Hepatocyte (in vitro differentiated cells): ENCODE measurements around the gene ST6GAL2. TPM values are rescaled to one million over a fixed set of nuclear protein-coding genes. Genes with fewer than 3 reads are reported as not detected.

ENCODE experiments used
- DNase-seq: peaks from one replicate; pipeline ENCODE4 v3.0.0-alpha.2; 2016; ENCODE audit warnings: low spot score
- H2AFZ ChIP-seq: fragments of 200-600 bp; sonication (generic); 2 replicates; pipeline ENCODE4 v1.6.0; 2016; ENCODE audit warnings: antibody characterized with exemption, mild to moderate bottlenecking
- H3K27ac ChIP-seq: fragments of 200-600 bp; sonication (generic); 2 replicates; pipeline ENCODE4 v1.5.1; 2016; ENCODE audit warnings: mild to moderate bottlenecking
- H3K27me3 ChIP-seq: fragments of 200-600 bp; sonication (generic); 2 replicates; pipeline ENCODE4 v1.6.1; 2016
- H3K36me3 ChIP-seq: fragments of 200-600 bp; sonication (generic); replicated peaks from 2 replicates; pipeline ENCODE4 v1.5.1; 2016; ENCODE audit warnings: low read depth; ENCODE audit not compliant: insufficient read depth
- H3K4me1 ChIP-seq: fragments of 200-600 bp; sonication (generic); 2 replicates; pipeline ENCODE4 v1.5.1; 2016; ENCODE audit warnings: mild to moderate bottlenecking, moderate library complexity; ENCODE audit not compliant: insufficient read depth
- H3K4me2 ChIP-seq: fragments of 200-600 bp; sonication (generic); 2 replicates; pipeline ENCODE4 v1.6.0; 2016
- H3K4me3 ChIP-seq: fragments of 200-600 bp; sonication (generic); 2 replicates; pipeline ENCODE4 v1.5.1; 2016; ENCODE audit warnings: mild to moderate bottlenecking
- H3K79me2 ChIP-seq: fragments of 200-600 bp; sonication (generic); 2 replicates; pipeline ENCODE4 v1.6.0; 2017; ENCODE audit warnings: mild to moderate bottlenecking
- H3K9me2 ChIP-seq: fragments of 200-600 bp; sonication (generic); replicated peaks from 2 replicates; pipeline ENCODE4 v1.6.0; 2017; ENCODE audit warnings: mild to moderate bottlenecking; ENCODE audit not compliant: insufficient read depth
- H3K9me3 ChIP-seq: fragments of 200-600 bp; sonication (generic); 2 replicates; pipeline ENCODE4 v1.5.1; 2016; ENCODE audit warnings: low read depth, mild to moderate bottlenecking
- H4K20me1 ChIP-seq: fragments of 200-600 bp; sonication (generic); 2 replicates; pipeline ENCODE4 v1.6.0; 2016; ENCODE audit warnings: mild to moderate bottlenecking; ENCODE audit not compliant: insufficient read depth, poor library complexity, severe bottlenecking
- EZH2 ChIP-seq: fragments of 200-600 bp; sonication (generic); IDR thresholded peaks from 2 replicates; pipeline ENCODE4 v1.6.1; 2016; ENCODE audit warnings: antibody characterized with exemption, mild to moderate bottlenecking, borderline replicate concordance
- EZH2phosphoT487 ChIP-seq: fragments of 200-600 bp; sonication (generic); IDR thresholded peaks from one replicate; pipeline ENCODE4 v1.6.1; 2018; ENCODE audit warnings: antibody characterized with exemption, mild to moderate bottlenecking, low read depth, moderate library complexity; ENCODE audit not compliant: unreplicated experiment, severe bottlenecking
- WGBS: methylation state at CpG from one replicate; pipeline ENCODE4 v1.1.6; 2016; ENCODE audit warnings: low lambda C conversion rate; ENCODE audit errors: missing lambda C conversion rate; 5-methylcytosine and 5-hydroxymethylcytosine counted together
- polyA plus RNA-seq: library from polyadenylated mRNA; unstranded; fragments of >200 nt; fragmentation: Nextera tagmentation; extraction: Ambion mirVana; gene quantifications from 2 replicates; pipeline ENCODE4 v1.2.1, GENCODE V29; 2016
- total RNA-seq: library from RNA; depleted of rRNA; stranded (reverse); fragments of >200 nt; gene quantifications from 2 replicates; pipeline ENCODE4 v1.2.3, GENCODE V29; 2014
- TF ChIP-seq, protein P1 (sequence below): fragments of 200-600 bp; sonication (generic); IDR thresholded peaks from 2 replicates; pipeline ENCODE4 v1.5.1; 2016; ENCODE audit warnings: antibody characterized with exemption, mild to moderate bottlenecking; ENCODE audit not compliant: poor library complexity

ST6GAL2 gene
- total and polyA plus RNA-seq, 2 experiments from 2014 or later: 3.2 to 14.4 TPM

DNA sequence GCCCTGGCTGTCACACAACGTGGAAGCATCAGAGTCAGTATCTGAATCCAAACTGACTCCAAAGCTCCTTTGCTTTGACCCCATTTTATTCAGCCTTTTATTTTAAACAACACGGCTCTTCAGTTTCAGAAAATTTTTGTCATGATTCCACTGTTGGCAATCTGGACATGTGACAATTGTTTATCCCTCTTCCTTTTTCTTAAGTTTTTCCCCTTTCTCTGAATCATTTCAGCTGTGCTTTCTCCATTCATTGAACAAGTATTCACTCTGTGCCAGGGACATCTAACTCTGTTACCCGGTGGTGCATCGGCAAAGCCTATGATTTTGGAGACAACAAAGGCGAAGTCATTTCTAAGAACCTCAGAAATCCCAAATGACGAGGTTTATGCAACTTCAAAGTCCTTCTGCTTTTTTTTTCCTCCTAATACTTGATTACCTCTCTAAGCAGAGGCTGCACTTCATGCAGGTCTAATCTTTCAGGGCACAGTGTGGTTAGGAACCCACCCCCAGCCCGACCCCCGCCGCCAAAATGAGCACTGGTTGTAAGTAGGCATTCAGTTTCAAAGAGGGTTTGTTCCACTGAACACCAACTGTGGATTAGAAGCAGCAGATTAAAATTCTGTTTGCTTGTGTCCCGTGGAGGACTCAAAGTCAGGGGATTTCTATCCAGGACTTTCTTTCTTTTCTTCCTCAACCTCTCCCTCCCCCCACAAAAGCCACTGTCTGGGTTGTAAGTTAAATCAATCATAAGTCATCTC lies 18.6 kb downstream of the ST6GAL2 start:
- DNase-seq: no peak
- Histone ChIP-seq H3K4me2 (no peak overlapping the region), H3K79me2 (no peaks in the 10 kb centered on the region), H3K4me1 (no peaks in the 10 kb centered on the region), H3K9me2 (no peaks in the 10 kb centered on the region), H3K36me3 (no peaks in the 10 kb centered on the region), H3K27me3 (no peaks in the 10 kb centered on the region), H2AFZ (no peak overlapping the region), H3K27ac (no peak overlapping the region), H4K20me1 (no peaks in the 10 kb centered on the region), H3K4me3 (no peak overlapping the region), H3K9me3 (no peaks in the 10 kb centered on the region)
- WGBS: 75% methylated on average over 10 of the region's 10 CpGs
- no peak for TF ChIP-seq EZH2
- no peak for TF ChIP-seq EZH2phosphoT487
- TF ChIP-seq, protein P1, sequence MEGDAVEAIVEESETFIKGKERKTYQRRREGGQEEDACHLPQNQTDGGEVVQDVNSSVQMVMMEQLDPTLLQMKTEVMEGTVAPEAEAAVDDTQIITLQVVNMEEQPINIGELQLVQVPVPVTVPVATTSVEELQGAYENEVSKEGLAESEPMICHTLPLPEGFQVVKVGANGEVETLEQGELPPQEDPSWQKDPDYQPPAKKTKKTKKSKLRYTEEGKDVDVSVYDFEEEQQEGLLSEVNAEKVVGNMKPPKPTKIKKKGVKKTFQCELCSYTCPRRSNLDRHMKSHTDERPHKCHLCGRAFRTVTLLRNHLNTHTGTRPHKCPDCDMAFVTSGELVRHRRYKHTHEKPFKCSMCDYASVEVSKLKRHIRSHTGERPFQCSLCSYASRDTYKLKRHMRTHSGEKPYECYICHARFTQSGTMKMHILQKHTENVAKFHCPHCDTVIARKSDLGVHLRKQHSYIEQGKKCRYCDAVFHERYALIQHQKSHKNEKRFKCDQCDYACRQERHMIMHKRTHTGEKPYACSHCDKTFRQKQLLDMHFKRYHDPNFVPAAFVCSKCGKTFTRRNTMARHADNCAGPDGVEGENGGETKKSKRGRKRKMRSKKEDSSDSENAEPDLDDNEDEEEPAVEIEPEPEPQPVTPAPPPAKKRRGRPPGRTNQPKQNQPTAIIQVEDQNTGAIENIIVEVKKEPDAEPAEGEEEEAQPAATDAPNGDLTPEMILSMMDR: no peak

DNA sequence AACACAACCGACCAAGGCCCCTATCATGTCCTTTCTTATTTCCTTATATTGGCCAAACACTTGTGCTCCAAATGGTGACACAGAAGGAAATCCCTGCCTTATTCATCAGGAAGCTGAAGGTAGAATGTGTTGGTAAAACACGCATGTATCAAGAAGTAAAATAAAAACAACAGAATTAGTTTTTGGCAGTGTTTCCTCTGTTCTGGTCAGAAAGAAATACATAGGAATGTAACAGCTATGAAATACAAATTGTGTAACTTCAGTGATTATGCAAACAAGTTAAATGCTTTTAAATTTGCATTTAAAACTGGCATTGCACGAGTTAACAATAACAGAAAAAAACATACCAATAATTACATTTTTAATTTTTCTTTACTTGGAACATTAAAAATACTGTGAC lies 19.3 kb downstream of the ST6GAL2 start:
- Histone ChIP-seq H3K27ac (no peak overlapping the region), H3K79me2 (no peaks in the 10 kb centered on the region), H3K4me3 (no peak overlapping the region), H3K9me2 (no peaks in the 10 kb centered on the region), H3K36me3 (no peaks in the 10 kb centered on the region), H3K4me2 (no peak overlapping the region), H4K20me1 (no peaks in the 10 kb centered on the region), H2AFZ (no peak overlapping the region), H3K27me3 (no peaks in the 10 kb centered on the region), H3K4me1 (no peaks in the 10 kb centered on the region), H3K9me3 (no peaks in the 10 kb centered on the region)
- no peak for DNase-seq
- TF ChIP-seq EZH2 (no peak), EZH2phosphoT487 (no peak)
- TF ChIP-seq, protein P1: no peak
- 70% methylated on average over 3 of the region's 3 CpGs for WGBS

DNA sequence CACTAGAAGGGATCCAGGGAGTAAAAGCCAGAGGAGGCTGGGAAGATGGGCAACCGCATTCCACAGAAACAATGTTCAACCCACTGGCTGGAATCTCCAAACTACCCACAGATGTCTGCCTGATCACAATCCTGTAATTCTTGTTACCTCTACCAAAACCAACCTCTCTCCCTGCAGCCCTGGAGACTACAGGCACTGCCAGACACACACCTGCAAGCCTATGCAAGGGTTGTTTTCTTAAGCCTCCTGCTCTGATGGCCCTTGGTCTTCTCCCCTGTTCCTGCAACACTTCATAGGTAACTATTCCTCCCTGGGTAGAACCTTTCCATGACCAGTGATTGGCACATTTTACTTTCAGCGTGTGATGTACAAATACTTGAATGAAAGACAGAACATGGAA lies 21.9 kb downstream of the ST6GAL2 start:
- Histone ChIP-seq H2AFZ (no peak overlapping the region), H3K27me3 (no peaks in the 10 kb centered on the region), H4K20me1 (no peaks in the 10 kb centered on the region), H3K79me2 (no peaks in the 10 kb centered on the region), H3K36me3 (no peaks in the 10 kb centered on the region), H3K9me3 (no peaks in the 10 kb centered on the region), H3K9me2 (no peaks in the 10 kb centered on the region), H3K4me1 (no peaks in the 10 kb centered on the region), H3K4me2 (no peak overlapping the region), H3K4me3 (no peak overlapping the region), H3K27ac (no peak overlapping the region)
- no peak for TF ChIP-seq EZH2
- TF ChIP-seq, protein P1: no peak
- TF ChIP-seq EZH2phosphoT487: no peak
- WGBS: 90% methylated on average over 2 of the region's 2 CpGs
- DNase-seq: no peak
